ENCODE data around the gene CTNNA1. TPM values are rescaled to one million over a fixed set of nuclear protein-coding genes. Genes with fewer than 3 reads are reported as not detected.

Gene CTNNA1
- total RNA-seq, 4 donors from 2014 or later = 92.6 to 164 (median 114) TPM

GRCh38 chr5:138737494-138738265 is 15.5 kb upstream of the CTNNA1 start:
- Histone ChIP-seq H3K27ac (no peak overlapping the region), H3K9me3 (no peaks in the 10 kb centered on the region), H3K27me3 (no peaks in the 10 kb centered on the region), H3K4me1 (no peaks in the 10 kb centered on the region), H3K4me3 (no peak overlapping the region), H3K36me3 (no peaks in the 10 kb centered on the region)
- in situ Hi-C loops (cut with MboI; ENCODE audit: low sequenced_read_pairs in 4 of 4) (no loop called here), intact Hi-C loops (cut with DNase I; ENCODE audit: low total_unique reads) (no loop called here)
- TF ChIP-seq POLR2A (IDR thresholded peaks at IDR 0.05) (no peak), CTCF (IDR thresholded peaks at IDR 0.05 in 4 of 5, conservative IDR thresholded peaks at IDR 0.05 in 1 of 5) (no peak)
- DNase-seq (no peak), ATAC-seq (no peak)

- Histone ChIP-seq H3K9me3 (no peaks in the 10 kb centered on the region), H3K4me3 (no peak overlapping the region), H3K27ac (no peak overlapping the region), H3K36me3 (no peaks in the 10 kb centered on the region), H3K4me1 (no peaks in the 10 kb centered on the region), H3K27me3 (no peaks in the 10 kb centered on the region)
- TF ChIP-seq CTCF (IDR thresholded peaks at IDR 0.05 in 4 of 5, conservative IDR thresholded peaks at IDR 0.05 in 1 of 5) (no peak), POLR2A (IDR thresholded peaks at IDR 0.05) (no peak)
- ATAC-seq (no peak), DNase-seq (no peak)
- in situ Hi-C loops (cut with MboI; ENCODE audit: low sequenced_read_pairs in 4 of 4) (no loop called here), intact Hi-C loops (cut with DNase I; ENCODE audit: low total_unique reads) (no loop called here)
Measured at GRCh38 chr5:138738399-138738798, 14.8 kb upstream of the CTNNA1 start.

GRCh38 chr5:138739938-138740337 is 13.3 kb upstream of the CTNNA1 start:
- Histone ChIP-seq H3K36me3 (no peaks in the 10 kb centered on the region), H3K9me3 (no peaks in the 10 kb centered on the region), H3K27ac (no peak overlapping the region), H3K27me3 (no peaks in the 10 kb centered on the region), H3K4me3 (no peak overlapping the region), H3K4me1 (no peaks in the 10 kb centered on the region)
- intact Hi-C loops (cut with DNase I; ENCODE audit: low total_unique reads) (no loop called here), in situ Hi-C loops (cut with MboI; ENCODE audit: low sequenced_read_pairs in 4 of 4) (no loop called here)
- ATAC-seq (no peak), DNase-seq (no peak)
- TF ChIP-seq CTCF (IDR thresholded peaks at IDR 0.05 in 4 of 5, conservative IDR thresholded peaks at IDR 0.05 in 1 of 5) (no peak), POLR2A (IDR thresholded peaks at IDR 0.05) (no peak)

GRCh38 chr5:138743484-138743883 is 9.7 kb upstream of the CTNNA1 start:
- Histone ChIP-seq H3K27me3 (no peaks in the 10 kb centered on the region), H3K36me3 (no peaks in the 10 kb centered on the region), H3K4me3 (no peak overlapping the region), H3K27ac (no peak overlapping the region), H3K9me3 (no peaks in the 10 kb centered on the region), H3K4me1 (no peaks in the 10 kb centered on the region)
- ATAC-seq (no peak), DNase-seq (no peak)
- TF ChIP-seq POLR2A (IDR thresholded peaks at IDR 0.05) = no peak
- intact Hi-C loops (cut with DNase I; ENCODE audit: low total_unique reads) (no loop called here), in situ Hi-C loops (cut with MboI; ENCODE audit: low sequenced_read_pairs in 4 of 4) (no loop called here)

- in situ Hi-C loops (cut with MboI; ENCODE audit: low sequenced_read_pairs in 4 of 4) (no loop called here), intact Hi-C loops (cut with DNase I; ENCODE audit: low total_unique reads) (no loop called here)
Measured at GRCh38 chr5:138745268-138745667, 8.0 kb upstream of the CTNNA1 start.

More at GRCh38 chr5:138745268-138745667, 8.0 kb upstream of the CTNNA1 start:
- H3K27ac ChIP-seq = no peak overlapping the region
- no peaks in the 10 kb centered on the region for H3K9me3 ChIP-seq
- ATAC-seq = no peak
- no peaks in the 10 kb centered on the region for H3K36me3 ChIP-seq
- no peaks in the 10 kb centered on the region for H3K27me3 ChIP-seq
- no peak for DNase-seq
- no peaks in the 10 kb centered on the region for H3K4me1 ChIP-seq
- TF ChIP-seq CTCF (IDR thresholded peaks at IDR 0.05 in 4 of 5, conservative IDR thresholded peaks at IDR 0.05 in 1 of 5) (no peak), POLR2A (IDR thresholded peaks at IDR 0.05) (no peak)
- H3K4me3 ChIP-seq = no peak overlapping the region
